GM21515 (cell line): ENCODE data around the gene PLEKHA4.
"Not testable (repeated sequence)": the region's sequence is repeated elsewhere in the genome, so short reads cannot be mapped to it uniquely, and the experiment has no call there.

Source experiments
- ATAC-seq: cut with Tn5 transposase; IDR thresholded peaks from one replicate; pipeline ENCODE4 v1.9.1; 2021; ENCODE audit not compliant: unreplicated experiment

The PLEKHA4 gene

GRCh38 chr19:48887861-48888612 lies 19.6 kb upstream of the PLEKHA4 start:
- ATAC-seq, result no peak

GRCh38 chr19:48883726-48884125 lies 15.3 kb upstream of the PLEKHA4 start:
- ATAC-seq, result no peak

- ATAC-seq, result no peak
Observed at GRCh38 chr19:48881741-48882657, 13.6 kb upstream of the PLEKHA4 start.

GRCh38 chr19:48879696-48880095 lies 11.3 kb upstream of the PLEKHA4 start:
- ATAC-seq, result not testable (repeated sequence)

GRCh38 chr19:48879025-48879637 lies 10.7 kb upstream of the PLEKHA4 start:
- ATAC-seq, result no peak

GRCh38 chr19:48878196-48879024 lies 10.0 kb upstream of the PLEKHA4 start:
- ATAC-seq, result no peak

GRCh38 chr19:48877855-48878195 lies 9.4 kb upstream of the PLEKHA4 start:
- ATAC-seq, result no peak

GRCh38 chr19:48876043-48876981 lies 7.9 kb upstream of the PLEKHA4 start:
- not testable (repeated sequence) for ATAC-seq

GRCh38 chr19:48874303-48875135 lies 6.1 kb upstream of the PLEKHA4 start:
- ATAC-seq, result no peak

GRCh38 chr19:48873476-48874302 lies 5.3 kb upstream of the PLEKHA4 start:
- no peak for ATAC-seq

GRCh38 chr19:48872884-48873475 lies 4.6 kb upstream of the PLEKHA4 start:
- peak; percentile 15 for ATAC-seq

- ATAC-seq, result peak; percentile 51
Observed at GRCh38 chr19:48872182-48872883, 3.9 kb upstream of the PLEKHA4 start, which contains the start of gene PPP1R15A. Gene PPP1R15A, plus strand, starts transcription at chr19:48872421. Its CDS starts 813 bp downstream, at chr19:48873234.

GRCh38 chr19:48871471-48872181 lies 3.2 kb upstream of the PLEKHA4 start:
- ATAC-seq, result not testable (repeated sequence)

GRCh38 chr19:48870048-48870447 lies 1.6 kb upstream of the PLEKHA4 start:
- ATAC-seq, result no peak

GRCh38 chr19:48867746-48868113 lies 687 bp downstream of the PLEKHA4 start:
- no peak for ATAC-seq

- ATAC-seq, result no peak
Observed at GRCh38 chr19:48867123-48867745, 1.2 kb downstream of the PLEKHA4 start.
